Liver (tissue), 3 donors: ENCODE results near the gene WNK2.

Source experiments
- EGR1 ChIP-seq, 2 donors: IDR thresholded peaks; 2 replicates each; pipeline ENCODE4 v1.6.1; 2016 to 2018; ENCODE audit warnings: antibody characterized with exemption in 2 of 2, low read depth in 2 of 2
- GABPA ChIP-seq, 2 donors: IDR thresholded peaks in 1 of 2; conservative IDR thresholded peaks in 1 of 2; 2 replicates each; pipeline ENCODE4 v1.6.1; 2016; ENCODE audit warnings: antibody characterized with exemption in 2 of 2, mild to moderate bottlenecking in 1 of 2, moderate library complexity in 1 of 2
- JUND ChIP-seq, 2 donors: IDR thresholded peaks; 2 replicates each; pipeline ENCODE4 v1.6.1; 2016; ENCODE audit warnings: antibody characterized with exemption in 2 of 2
- MAX ChIP-seq: IDR thresholded peaks from 2 replicates; pipeline ENCODE4 v1.6.1; 2016; ENCODE audit warnings: antibody characterized with exemption
- REST ChIP-seq: IDR thresholded peaks from 2 replicates; pipeline ENCODE4 v1.6.1; 2016; ENCODE audit warnings: antibody characterized with exemption, mild to moderate bottlenecking
- RXRA ChIP-seq, 2 donors: IDR thresholded peaks; 2 replicates each; pipeline ENCODE4 v1.6.1; 2017 to 2018; ENCODE audit warnings: antibody characterized with exemption in 2 of 2, mild to moderate bottlenecking in 1 of 2
- SP1 ChIP-seq: IDR thresholded peaks from 2 replicates; pipeline ENCODE4 v1.6.1; 2018; ENCODE audit warnings: antibody characterized with exemption, mild to moderate bottlenecking
- TF ChIP-seq, protein P1 (sequence below): fragments of 150-350 bp; IDR thresholded peaks from 2 replicates; pipeline ENCODE4 v1.5.1; 2017; ENCODE audit warnings: improper control_type of control experiment, low read depth, low read length; ENCODE audit not compliant: missing input control
- TF ChIP-seq, protein P2 (sequence below): IDR thresholded peaks from 2 replicates; pipeline ENCODE4 v1.6.1; 2016; ENCODE audit warnings: antibody characterized with exemption
- donor health status: healthy.
- donor health status: healthy.

GRCh38 chr9:93143830-93144530, 40.0 kb upstream of the WNK2 start:
- TF ChIP-seq GABPA (IDR thresholded peaks at IDR 0.05 in 1 of 2, conservative IDR thresholded peaks at IDR 0.05 in 1 of 2) (no peak), JUND (IDR thresholded peaks at IDR 0.05) (no peak), REST (no peak), RXRA (IDR thresholded peaks at IDR 0.05) (no peak), SP1 (no peak), MAX (no peak), EGR1 (IDR thresholded peaks at IDR 0.05; ENCODE audit: low read depth in 2 of 2) (no peak)
- TF ChIP-seq, protein P1, sequence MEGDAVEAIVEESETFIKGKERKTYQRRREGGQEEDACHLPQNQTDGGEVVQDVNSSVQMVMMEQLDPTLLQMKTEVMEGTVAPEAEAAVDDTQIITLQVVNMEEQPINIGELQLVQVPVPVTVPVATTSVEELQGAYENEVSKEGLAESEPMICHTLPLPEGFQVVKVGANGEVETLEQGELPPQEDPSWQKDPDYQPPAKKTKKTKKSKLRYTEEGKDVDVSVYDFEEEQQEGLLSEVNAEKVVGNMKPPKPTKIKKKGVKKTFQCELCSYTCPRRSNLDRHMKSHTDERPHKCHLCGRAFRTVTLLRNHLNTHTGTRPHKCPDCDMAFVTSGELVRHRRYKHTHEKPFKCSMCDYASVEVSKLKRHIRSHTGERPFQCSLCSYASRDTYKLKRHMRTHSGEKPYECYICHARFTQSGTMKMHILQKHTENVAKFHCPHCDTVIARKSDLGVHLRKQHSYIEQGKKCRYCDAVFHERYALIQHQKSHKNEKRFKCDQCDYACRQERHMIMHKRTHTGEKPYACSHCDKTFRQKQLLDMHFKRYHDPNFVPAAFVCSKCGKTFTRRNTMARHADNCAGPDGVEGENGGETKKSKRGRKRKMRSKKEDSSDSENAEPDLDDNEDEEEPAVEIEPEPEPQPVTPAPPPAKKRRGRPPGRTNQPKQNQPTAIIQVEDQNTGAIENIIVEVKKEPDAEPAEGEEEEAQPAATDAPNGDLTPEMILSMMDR, result no peak
- TF ChIP-seq, protein P2, sequence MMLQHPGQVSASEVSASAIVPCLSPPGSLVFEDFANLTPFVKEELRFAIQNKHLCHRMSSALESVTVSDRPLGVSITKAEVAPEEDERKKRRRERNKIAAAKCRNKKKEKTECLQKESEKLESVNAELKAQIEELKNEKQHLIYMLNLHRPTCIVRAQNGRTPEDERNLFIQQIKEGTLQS, result no peak
